ENCODE measurements around the gene FRMD8. TPM values are rescaled to one million over a fixed set of nuclear protein-coding genes. Genes with fewer than 3 reads are reported as not detected.
A peak's percentile ranks its signal among the peaks of the same experiment; 100 is the strongest.

FRMD8 gene
- total and polyA plus RNA-seq, 9 of the 15 experiments (the other 6 are each of a cell fraction or from before 2014, with no cell fraction given), result 4.5 to 54.5 (median 15.8) TPM

DNA sequence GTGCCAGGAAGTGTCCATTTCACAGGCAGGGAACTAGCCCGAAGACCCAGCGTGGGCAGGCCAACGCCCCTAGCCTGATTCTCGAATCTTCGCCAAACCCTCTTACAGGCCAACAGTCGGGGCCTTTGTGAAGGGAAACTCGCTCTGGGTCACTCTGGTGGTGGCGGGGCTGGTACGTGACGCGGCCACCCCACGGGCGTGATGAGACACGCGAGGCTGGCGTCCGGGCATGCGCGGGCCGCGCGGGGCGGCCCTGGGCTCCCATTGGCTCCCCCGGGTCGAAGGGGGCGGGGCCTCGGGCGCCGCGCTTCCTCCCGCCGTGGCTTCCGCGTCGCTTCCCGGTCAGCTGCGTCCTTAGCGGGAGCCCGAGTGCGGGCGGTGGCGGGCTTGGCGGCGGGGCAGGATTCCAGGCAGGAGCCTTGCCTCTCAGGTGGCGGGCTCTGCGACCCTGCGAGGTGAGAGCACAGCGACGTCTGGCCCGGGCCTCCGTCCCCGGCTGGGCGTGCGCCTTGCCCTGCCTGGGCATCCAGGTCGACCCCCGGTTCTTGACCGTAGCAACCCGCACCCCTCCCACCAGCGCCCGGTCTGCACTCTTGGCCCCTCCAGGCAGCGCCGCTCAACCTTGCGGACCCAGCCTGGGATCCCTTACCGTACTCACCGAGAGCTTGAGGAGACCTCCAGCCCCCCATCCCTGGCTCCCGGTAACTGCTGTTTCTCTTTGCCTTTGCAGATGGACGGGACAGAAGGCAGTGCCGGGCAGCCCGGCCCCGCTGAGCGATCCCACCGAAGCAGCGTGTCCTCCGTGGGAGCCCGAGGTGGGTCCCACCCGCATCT lies at the start of gene FRMD8 (continued):
- TF ChIP-seq CBX2 (IDR thresholded peaks at IDR 0.05; ENCODE audit: insufficient read depth, low read length, poor library complexity, severe bottlenecking), result no peak
- TF ChIP-seq, protein P1, sequence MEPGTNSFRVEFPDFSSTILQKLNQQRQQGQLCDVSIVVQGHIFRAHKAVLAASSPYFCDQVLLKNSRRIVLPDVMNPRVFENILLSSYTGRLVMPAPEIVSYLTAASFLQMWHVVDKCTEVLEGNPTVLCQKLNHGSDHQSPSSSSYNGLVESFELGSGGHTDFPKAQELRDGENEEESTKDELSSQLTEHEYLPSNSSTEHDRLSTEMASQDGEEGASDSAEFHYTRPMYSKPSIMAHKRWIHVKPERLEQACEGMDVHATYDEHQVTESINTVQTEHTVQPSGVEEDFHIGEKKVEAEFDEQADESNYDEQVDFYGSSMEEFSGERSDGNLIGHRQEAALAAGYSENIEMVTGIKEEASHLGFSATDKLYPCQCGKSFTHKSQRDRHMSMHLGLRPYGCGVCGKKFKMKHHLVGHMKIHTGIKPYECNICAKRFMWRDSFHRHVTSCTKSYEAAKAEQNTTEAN (CRISPR knock-in tag; IDR thresholded peaks at IDR 0.05), result no peak
- TF ChIP-seq HNRNPUL1 (IDR thresholded peaks at IDR 0.05; ENCODE audit: low read length), result no peak
- TF ChIP-seq KAT2B (IDR thresholded peaks at IDR 0.05; ENCODE audit: low read depth, low read length), result no peak
- no peak for TF ChIP-seq FOSL1 (tag; conservative IDR thresholded peaks at IDR 0.05)
- no peak for TF ChIP-seq TRIM24 (IDR thresholded peaks at IDR 0.05)
- TF ChIP-seq, protein P2, sequence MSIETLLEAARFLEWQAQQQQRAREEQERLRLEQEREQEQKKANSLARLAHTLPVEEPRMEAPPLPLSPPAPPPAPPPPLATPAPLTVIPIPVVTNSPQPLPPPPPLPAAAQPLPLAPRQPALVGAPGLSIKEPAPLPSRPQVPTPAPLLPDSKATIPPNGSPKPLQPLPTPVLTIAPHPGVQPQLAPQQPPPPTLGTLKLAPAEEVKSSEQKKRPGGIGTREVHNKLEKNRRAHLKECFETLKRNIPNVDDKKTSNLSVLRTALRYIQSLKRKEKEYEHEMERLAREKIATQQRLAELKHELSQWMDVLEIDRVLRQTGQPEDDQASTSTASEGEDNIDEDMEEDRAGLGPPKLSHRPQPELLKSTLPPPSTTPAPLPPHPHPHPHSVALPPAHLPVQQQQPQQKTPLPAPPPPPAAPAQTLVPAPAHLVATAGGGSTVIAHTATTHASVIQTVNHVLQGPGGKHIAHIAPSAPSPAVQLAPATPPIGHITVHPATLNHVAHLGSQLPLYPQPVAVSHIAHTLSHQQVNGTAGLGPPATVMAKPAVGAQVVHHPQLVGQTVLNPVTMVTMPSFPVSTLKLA (conservative IDR thresholded peaks at IDR 0.05), result peak; percentile 59 to 71
- TF ChIP-seq HNRNPL (IDR thresholded peaks at IDR 0.05; ENCODE audit: low read depth, low read length), result no peak
- TF ChIP-seq CCNT2 (IDR thresholded peaks at IDR 0.05; ENCODE audit: borderline replicate concordance, extremely low read depth, insufficient read length, low read depth, low read length), result peak; percentile 80
- TF ChIP-seq TCF15 (CRISPR knock-in tag; IDR thresholded peaks at IDR 0.05), result no peak
- TF ChIP-seq USF1 (CRISPR knock-in tag; IDR thresholded peaks at IDR 0.05), result no peak
- TF ChIP-seq POLR2A (conservative IDR thresholded peaks at IDR 0.05), result peak; percentile 84
- peak; percentile 74 for TF ChIP-seq TAF1 (IDR thresholded peaks at IDR 0.05; ENCODE audit: control insufficient read depth, extremely low read depth, insufficient read depth, low read length, severe bottlenecking)
- TF ChIP-seq ATF2 (CRISPR knock-in tag; IDR thresholded peaks at IDR 0.05), result 0 out of 2 replicates have a peak, but pooled peaks have one; percentile 3
- no peak for TF ChIP-seq HDAC6 (IDR thresholded peaks at IDR 0.05; ENCODE audit: low read depth, low read length)
- no peak for TF ChIP-seq MAFK (IDR thresholded peaks at IDR 0.05; ENCODE audit: low read length)
- TF ChIP-seq LCOR (CRISPR knock-in tag; IDR thresholded peaks at IDR 0.05), result peak; percentile 29; the same call in 1 of the 2 replicates
- no peak for TF ChIP-seq MEF2A (IDR thresholded peaks at IDR 0.05; ENCODE audit: control insufficient read depth, low read depth, low read length)
- TF ChIP-seq SRSF9 (IDR thresholded peaks at IDR 0.05; ENCODE audit: borderline replicate concordance, low read depth, low read length), result no peak

Measured in K562 (cell line).